GM21825 (cell line): ENCODE data around the gene LTBP4.

ENCODE experiments used
- ATAC-seq: cut with Tn5 transposase; IDR thresholded peaks from one replicate; pipeline ENCODE4 v1.9.1; 2021; ENCODE audit warnings: mild to moderate bottlenecking, moderate library complexity; ENCODE audit not compliant: unreplicated experiment

The LTBP4 gene

GRCh38 chr19:40592170-40592569, 9.0 kb upstream of the LTBP4 start:
- ATAC-seq, result no peak

GRCh38 chr19:40594255-40594654, 6.9 kb upstream of the LTBP4 start:
- no peak for ATAC-seq

GRCh38 chr19:40594657-40595091, 6.5 kb upstream of the LTBP4 start:
- ATAC-seq, result no peak

GRCh38 chr19:40596608-40597328, 4.4 kb upstream of the LTBP4 start:
- ATAC-seq, result no peak

- ATAC-seq, result no peak
Measured at GRCh38 chr19:40597329-40597838, 3.8 kb upstream of the LTBP4 start.

GRCh38 chr19:40598121-40598917, 2.9 kb upstream of the LTBP4 start:
- ATAC-seq, result no peak

- ATAC-seq, result no peak
Measured at GRCh38 chr19:40598918-40599307, 2.3 kb upstream of the LTBP4 start.

GRCh38 chr19:40599331-40599901, 1.8 kb upstream of the LTBP4 start:
- ATAC-seq, result no peak

- no peak for ATAC-seq
Measured at GRCh38 chr19:40599902-40600569, 1.1 kb upstream of the LTBP4 start.

GRCh38 chr19:40600570-40601133, 517 bp upstream of the LTBP4 start:
- no peak for ATAC-seq

- ATAC-seq, result no peak
Measured at GRCh38 chr19:40603071-40603388, 1.9 kb downstream of the LTBP4 start.

GRCh38 chr19:40603389-40604170, 2.4 kb downstream of the LTBP4 start:
- peak; percentile 59 for ATAC-seq

- no peak for ATAC-seq
Measured at GRCh38 chr19:40604171-40604646, 3.0 kb downstream of the LTBP4 start.

GRCh38 chr19:40604647-40605215, 3.6 kb downstream of the LTBP4 start:
- no peak for ATAC-seq

GRCh38 chr19:40605216-40605971, 4.2 kb downstream of the LTBP4 start:
- ATAC-seq, result peak; percentile 22

- no peak for ATAC-seq
Measured at GRCh38 chr19:40607311-40608239, 6.4 kb downstream of the LTBP4 start.

GRCh38 chr19:40608240-40608621, 7.1 kb downstream of the LTBP4 start:
- ATAC-seq, result no peak

GRCh38 chr19:40608957-40609356, 7.8 kb downstream of the LTBP4 start:
- ATAC-seq, result no peak
